Sigmoid colon (tissue), 7 donors: ENCODE results near the gene GAL. TPM values are rescaled to one million over a fixed set of nuclear protein-coding genes. Genes with fewer than 3 reads are reported as not detected.

Experiments used
- DNase-seq: peaks from one replicate; pipeline ENCODE4 v3.0.0-alpha.2; 2019
- H3K27ac ChIP-seq, 4 donors: fragments of 200-600 bp; sonication (generic); one replicate each; pipeline ENCODE4 v1.5.1; 2016 to 2019; ENCODE audit warnings: mild to moderate bottlenecking in 1 of 4
- H3K27me3 ChIP-seq, 3 donors: fragments of 200-600 bp; sonication (generic); one replicate each; pipeline ENCODE4 v1.5.1; 2019; ENCODE audit warnings: mild to moderate bottlenecking in 1 of 3
- H3K36me3 ChIP-seq, 4 donors: fragments of 200-600 bp; sonication (generic); one replicate each; pipeline ENCODE4 v1.5.1; 2016 to 2019
- H3K4me1 ChIP-seq, 4 donors: fragments of 200-600 bp; sonication (generic); one replicate each; pipeline ENCODE4 v1.5.1; 2017 to 2019
- H3K4me3 ChIP-seq, 4 donors: fragments of 200-600 bp; sonication (generic); one replicate each; pipeline ENCODE4 v1.5.1; 2017 to 2019; ENCODE audit warnings: mild to moderate bottlenecking in 2 of 4, moderate library complexity in 1 of 4
- H3K9me3 ChIP-seq, 4 donors: fragments of 200-600 bp in 3 of 4; sonication (generic) in 3 of 4; one replicate each; pipeline versions ENCODE4 v1.5.1 to v1.6.1; 2013 to 2019
- CTCF ChIP-seq, 4 experiments: fragments of 450-650 bp in 3 of 4; fragments of 200-600 bp in 1 of 4; IDR thresholded peaks; one replicate each; pipeline ENCODE4 v1.5.1; 2016 to 2019; ENCODE audit warnings: antibody characterized with exemption in 4 of 4, mild to moderate bottlenecking in 3 of 4, moderate library complexity in 2 of 4
- EP300 ChIP-seq, 4 donors: sonication (generic); formaldehyde crosslinking; IDR thresholded peaks; one replicate each; pipeline ENCODE4 v1.6.1; 2017; ENCODE audit warnings: antibody characterized with exemption in 4 of 4
- POLR2A ChIP-seq, 2 donors: fragments of 450-650 bp; IDR thresholded peaks; one replicate each; pipeline ENCODE4 v1.6.1; 2016; ENCODE audit warnings: antibody characterized with exemption in 2 of 2, mild to moderate bottlenecking in 2 of 2, moderate library complexity in 2 of 2
- POLR2AphosphoS5 ChIP-seq, 4 donors: sonication (generic); formaldehyde crosslinking; IDR thresholded peaks; one replicate each; pipeline ENCODE4 v1.6.1; 2017; ENCODE audit warnings: antibody characterized with exemption in 4 of 4
- whole genome bisulfite sequencing, 2 donors: extraction: QIAGEN DNeasy Blood & Tissue Kit; methylation state at CpG; one replicate each; pipeline ENCODE4 v1.1.7; 2013; 5-methylcytosine and 5-hydroxymethylcytosine counted together
- intact Hi-C: fragments of 100-400 bp; cut with DNase I; formaldehyde crosslinking; loops from one replicate; pipeline ENCODE4 v1.15.1; 2023
- polyA plus RNA-seq, 3 donors: library from polyadenylated mRNA; stranded (reverse); fragments of 200-250 nt; gene quantifications; one replicate each; pipeline ENCODE4 v1.2.3, GENCODE V29; 2013
- total RNA-seq, 4 donors: library from RNA; depleted of rRNA; stranded (reverse); fragments of >200 nt; gene quantifications; one replicate each; pipeline ENCODE4 v1.1.0, GENCODE V29; 2016
- donor health status: healthy with polysubstance abuse.
- donor health status: Bipolar disorder and iron deficiency.
- donor health status: healthy.

Gene GAL
- total and polyA plus RNA-seq, 7 donors = 4.1 to 12.9 (median 11.8) TPM; not detected in 2

DNA sequence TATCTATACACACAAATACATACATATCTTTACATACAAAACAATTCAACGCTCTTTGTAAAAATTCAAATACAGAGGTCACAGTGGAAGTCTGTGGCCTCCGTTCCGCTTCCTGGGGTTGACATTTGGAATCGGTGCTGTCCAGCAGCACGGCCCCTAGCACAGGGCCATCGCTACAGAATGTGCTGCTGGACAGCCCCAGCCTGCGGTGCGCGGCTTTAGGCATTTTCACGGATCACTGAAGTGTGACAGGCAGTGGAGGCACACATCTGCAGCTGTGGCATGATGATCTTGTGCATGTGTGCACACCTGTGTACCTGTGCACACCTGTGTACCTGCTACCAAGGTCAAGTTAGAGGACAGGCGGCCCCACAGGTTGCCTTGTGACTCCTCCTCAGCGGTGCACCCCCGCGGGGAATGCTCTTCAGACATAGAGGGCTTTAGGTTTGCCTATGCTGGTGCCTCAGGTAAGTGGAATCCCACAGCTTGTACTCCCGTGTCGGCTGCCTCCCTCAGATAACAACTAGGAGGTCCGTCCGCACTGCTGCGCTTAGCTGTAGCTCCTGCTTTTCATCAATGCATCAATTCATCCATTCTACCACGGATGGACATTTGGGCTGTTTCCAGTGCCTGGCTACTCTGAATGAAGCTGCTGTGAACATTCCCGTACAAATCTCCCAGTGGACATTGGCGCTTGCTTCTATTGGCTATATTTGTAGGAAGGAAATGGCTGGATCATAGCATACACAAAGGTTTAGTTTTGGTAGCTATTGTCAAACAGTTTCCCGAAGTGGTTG is 29.9 kb downstream of the GAL start:
- Histone ChIP-seq H3K36me3 (no peaks in the 10 kb centered on the region), H3K9me3 (no peaks in the 10 kb centered on the region), H3K27ac (no peak overlapping the region), H3K27me3 (peaks cover 0 to 12% (median 0%) of the 10 kb centered on the region in 3 donors), H3K4me1 (no peaks in the 10 kb centered on the region), H3K4me3 (no peak overlapping the region)
- no peak for DNase-seq
- WGBS, 2 donors = 87 to 91% methylated on average over 23 of the region's 23 CpGs
- TF ChIP-seq CTCF (IDR thresholded peaks at IDR 0.05) (no peak), EP300 (IDR thresholded peaks at IDR 0.05) (no peak), POLR2A (IDR thresholded peaks at IDR 0.05) (no peak), POLR2AphosphoS5 (IDR thresholded peaks at IDR 0.05) (no peak)
- intact Hi-C loops = no loop called here

DNA sequence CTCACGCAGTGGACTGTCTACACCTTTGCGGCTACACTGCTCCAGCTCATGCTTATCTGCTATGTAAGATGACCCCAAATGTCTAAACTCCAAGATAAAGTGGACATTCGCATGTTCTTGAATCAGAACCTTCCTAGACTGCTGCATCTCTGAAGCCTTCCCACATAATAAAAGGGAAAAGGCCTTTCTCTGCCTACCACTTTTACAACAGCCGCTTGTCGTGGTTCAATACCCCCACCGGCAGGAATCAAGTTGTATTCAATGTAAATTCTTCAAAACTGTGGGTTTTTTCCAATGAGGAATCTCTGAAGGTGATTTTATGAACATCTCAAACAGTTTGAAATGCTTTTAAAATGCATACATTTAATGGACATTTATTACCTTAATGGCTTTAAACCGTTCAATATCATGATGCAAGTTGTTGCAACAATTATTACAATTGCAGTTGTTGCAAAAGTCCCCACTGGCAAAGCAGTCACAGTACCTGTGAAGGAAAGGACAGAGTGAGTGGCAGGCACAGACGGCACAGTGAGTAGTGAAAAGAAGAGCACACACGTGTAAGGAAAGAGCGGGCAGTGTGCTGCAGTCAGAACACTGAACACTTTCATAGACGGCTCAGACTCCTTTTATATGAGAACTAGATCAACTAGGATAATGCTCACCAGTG is 31.2 kb downstream of the GAL start:
- no peak overlapping the region for H3K4me3 ChIP-seq
- no peaks in the 10 kb centered on the region for H3K9me3 ChIP-seq
- DNase-seq = no peak
- H3K36me3 ChIP-seq = no peaks in the 10 kb centered on the region
- no peaks in the 10 kb centered on the region for H3K4me1 ChIP-seq
- no peak overlapping the region for H3K27ac ChIP-seq
- intact Hi-C loops = no loop called here
- TF ChIP-seq POLR2A (IDR thresholded peaks at IDR 0.05) = no peak
- no peak for TF ChIP-seq CTCF (IDR thresholded peaks at IDR 0.05)
- TF ChIP-seq POLR2AphosphoS5 (IDR thresholded peaks at IDR 0.05) = no peak
- no peak for TF ChIP-seq EP300 (IDR thresholded peaks at IDR 0.05)
- 89 to 93% methylated on average over 11 of the region's 11 CpGs for WGBS, 2 donors
- peaks cover 0 to 12% (median 0%) of the 10 kb centered on the region in 3 donors for H3K27me3 ChIP-seq

DNA sequence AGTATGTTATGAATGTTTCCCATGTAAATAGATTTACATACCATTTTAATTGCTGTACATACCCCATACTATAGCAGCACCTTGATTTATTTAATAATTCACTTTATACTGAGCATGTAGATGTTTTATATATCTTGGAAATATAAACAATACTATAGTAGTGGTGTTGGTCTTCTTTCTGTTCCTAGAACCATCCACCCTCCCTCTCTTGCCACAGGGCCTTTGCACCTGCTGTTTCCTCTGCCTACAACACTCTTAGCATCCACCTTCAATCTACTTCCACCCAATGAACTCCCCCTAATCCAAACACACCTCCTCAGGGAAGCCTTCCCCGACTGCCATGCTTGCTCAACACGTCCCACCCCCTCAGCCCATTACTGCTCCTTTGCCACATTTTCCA is 36.7 kb downstream of the GAL start:
- WGBS, 2 donors = 91 to 94% methylated on average over 2 of the region's 2 CpGs
- intact Hi-C loops = no loop called here

DNA sequence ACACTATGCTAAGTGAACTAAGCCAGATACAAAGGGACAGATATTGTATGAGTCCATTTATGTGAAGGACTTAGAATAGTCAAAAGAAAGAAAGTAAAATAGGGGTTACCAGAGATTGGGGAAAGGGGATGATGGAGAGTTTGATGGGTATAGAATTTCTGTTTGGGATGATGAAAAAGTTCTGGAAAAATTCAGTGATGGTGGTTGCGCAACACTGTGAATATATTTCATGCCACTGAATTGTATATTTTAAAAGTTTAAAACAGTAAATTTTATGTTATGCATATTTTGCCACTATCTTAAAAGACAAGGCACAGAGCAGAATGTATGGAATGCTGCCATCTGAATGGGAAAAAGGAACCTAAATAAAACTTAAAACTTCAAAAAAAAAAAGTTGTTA is 37.8 kb downstream of the GAL start:
- intact Hi-C loops = no loop called here
- H3K36me3 ChIP-seq = no peaks in the 10 kb centered on the region
- no peak for DNase-seq
- no peak overlapping the region for H3K4me3 ChIP-seq
- no peaks in the 10 kb centered on the region for H3K27me3 ChIP-seq
- H3K27ac ChIP-seq = no peak overlapping the region
- no peak for TF ChIP-seq CTCF (IDR thresholded peaks at IDR 0.05)
- no peak for TF ChIP-seq POLR2AphosphoS5 (IDR thresholded peaks at IDR 0.05)
- no peak for TF ChIP-seq POLR2A (IDR thresholded peaks at IDR 0.05)
- no peaks in the 10 kb centered on the region for H3K4me1 ChIP-seq
- no peaks in the 10 kb centered on the region for H3K9me3 ChIP-seq
- 98 to 100% methylated on average over 1 of the region's 1 CpG for WGBS, 2 donors

More for the DNA sequence above, 36.7 kb downstream of the GAL start:
- Histone ChIP-seq H3K27ac (no peak overlapping the region), H3K4me1 (no peaks in the 10 kb centered on the region), H3K27me3 (no peaks in the 10 kb centered on the region), H3K4me3 (no peak overlapping the region), H3K9me3 (no peaks in the 10 kb centered on the region), H3K36me3 (no peaks in the 10 kb centered on the region)
- no peak for TF ChIP-seq POLR2AphosphoS5 (IDR thresholded peaks at IDR 0.05)
- TF ChIP-seq POLR2A (IDR thresholded peaks at IDR 0.05) = no peak
- no peak for TF ChIP-seq EP300 (IDR thresholded peaks at IDR 0.05)
- TF ChIP-seq CTCF (IDR thresholded peaks at IDR 0.05) = no peak
- DNase-seq = no peak
